ENCODE results near the gene PRKAG2.
"Not testable (repeated sequence)": the region's sequence is repeated elsewhere in the genome, so short reads cannot be mapped to it uniquely, and the experiment has no call there.

DNA sequence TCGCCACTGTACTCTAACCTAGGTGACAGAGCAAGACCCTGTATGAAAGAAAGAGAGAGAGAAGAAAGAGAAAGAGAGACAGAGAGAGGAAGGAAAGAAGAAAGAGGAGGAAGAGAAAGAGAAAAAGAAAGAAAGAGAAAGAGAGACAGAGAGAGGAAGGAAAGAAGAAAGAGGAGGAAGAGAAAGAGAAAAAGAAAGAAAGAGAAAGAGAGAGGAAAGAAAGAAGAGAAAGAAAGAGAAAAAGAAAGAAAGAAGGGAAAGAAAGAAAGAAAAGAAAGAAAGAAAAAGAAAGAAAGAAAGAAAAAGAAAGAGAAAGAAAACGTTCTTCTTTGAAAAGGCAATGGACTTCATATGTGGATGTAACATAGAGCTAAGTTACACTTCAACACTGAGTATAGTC is 340.7 kb downstream of the PRKAG2 start:
- not testable (repeated sequence) for TF ChIP-seq EP300, CTCF (IDR thresholded peaks at IDR 0.05)
